Calu3 (cell line): ENCODE results near the gene CAPN15. TPM values are rescaled to one million over a fixed set of nuclear protein-coding genes. Genes with fewer than 3 reads are reported as not detected.

Source experiments
- BruUV-seq: library from RNA; stranded (reverse); fragments of 400-500 nt; replicated peaks from 2 replicates; lab custom pipeline; 2021; lab: Mats Ljungman, UMichigan
- CTCF ChIA-PET: fragments of 300-600 bp; sonication (Branson Sonifier 250); formaldehyde crosslinking; loops from one replicate; lab custom pipeline; 2022; ENCODE audit warnings: antibody characterized with exemption; lab: Charles Lee
- DNase-seq: peaks from one replicate; pipeline ENCODE4 v3.0.0; 2022
- H3K27ac Mint-ChIP-seq: one replicate; pipeline ENCODE4 v1.8.0; 2022; ENCODE audit warnings: mixed read lengths; ENCODE audit not compliant: unreplicated experiment
- H3K27me3 Mint-ChIP-seq: one replicate; pipeline ENCODE4 v1.8.0; 2022; ENCODE audit warnings: mixed read lengths; ENCODE audit not compliant: unreplicated experiment
- H3K36me3 Mint-ChIP-seq: one replicate; pipeline ENCODE4 v1.8.0; 2022; ENCODE audit warnings: mild to moderate bottlenecking, moderate library complexity, mixed read lengths; ENCODE audit not compliant: insufficient read depth, unreplicated experiment
- H3K4me1 Mint-ChIP-seq: one replicate; pipeline ENCODE4 v1.8.0; 2022; ENCODE audit warnings: mild to moderate bottlenecking, low read depth, mixed read lengths; ENCODE audit not compliant: unreplicated experiment
- H3K4me3 Mint-ChIP-seq: one replicate; pipeline ENCODE4 v1.8.0; 2022; ENCODE audit warnings: mild to moderate bottlenecking, low read depth, moderate library complexity, mixed read lengths; ENCODE audit not compliant: unreplicated experiment
- H3K9me3 Mint-ChIP-seq: one replicate; pipeline ENCODE4 v1.8.0; 2022; ENCODE audit warnings: low read depth, mixed read lengths; ENCODE audit not compliant: unreplicated experiment
- CTCF ChIP-seq: fragments of 200-600 bp; IDR thresholded peaks from one replicate; pipeline ENCODE4 v1.8.0; 2022; ENCODE audit warnings: antibody characterized with exemption; ENCODE audit not compliant: unreplicated experiment
- intact Hi-C: fragments of 100-400 bp; cut with micrococcal nuclease; formaldehyde crosslinking; loops from one replicate; pipeline ENCODE4 v1.10.0; 2022; ENCODE audit not compliant: unreplicated experiment
- total RNA-seq: library from RNA; stranded (reverse); gene quantifications from 2 replicates; pipeline ENCODE4 v1.2.3, GENCODE V29; 2022

CAPN15 gene
- total RNA-seq, 1 experiment from 2014 or later = 108 TPM

- H3K4me1 Mint-ChIP-seq = peaks cover 2% of the 10 kb centered on the region
- peaks cover 28% of the 10 kb centered on the region for H3K36me3 Mint-ChIP-seq
- DNase-seq = no peak
- intact Hi-C loops = no loop called here
- H3K9me3 Mint-ChIP-seq = no peaks in the 10 kb centered on the region
- no peaks in the 10 kb centered on the region for H3K27me3 Mint-ChIP-seq
- no TSS peak for BruUV-seq
- H3K27ac Mint-ChIP-seq = no peak overlapping the region
- no peak overlapping the region for H3K4me3 Mint-ChIP-seq
- CTCF ChIA-PET = interaction anchor here (0.6 to 1.2 kb wide), 3 partner anchors 11 to 38 kb away, joined by 3 to 4 read pairs (median 3); no protein-coding TSS in a partner anchor
- TF ChIP-seq CTCF = peak; percentile 7
Observed at GRCh38 chr16:576823-577201, 49.3 kb downstream of the CAPN15 start.

GRCh38 chr16:577796-578195, 50.3 kb downstream of the CAPN15 start:
- intact Hi-C loops = no loop called here
- Mint-ChIP-seq H3K36me3 (peaks cover 37% of the 10 kb centered on the region), H3K4me1 (no peaks in the 10 kb centered on the region), H3K4me3 (no peak overlapping the region), H3K27ac (no peak overlapping the region), H3K27me3 (no peaks in the 10 kb centered on the region), H3K9me3 (no peaks in the 10 kb centered on the region)
- CTCF ChIA-PET = no interaction called here
- BruUV-seq = no TSS peak
- DNase-seq = no peak
- TF ChIP-seq CTCF = no peak

- Mint-ChIP-seq H3K27me3 (no peaks in the 10 kb centered on the region), H3K9me3 (no peaks in the 10 kb centered on the region), H3K27ac (no peak overlapping the region), H3K4me1 (no peaks in the 10 kb centered on the region), H3K4me3 (no peak overlapping the region), H3K36me3 (peaks cover 41% of the 10 kb centered on the region)
- no peak for DNase-seq
- no peak for TF ChIP-seq CTCF
- no TSS peak for BruUV-seq
- intact Hi-C loops = no loop called here
- CTCF ChIA-PET = no interaction called here
Observed at GRCh38 chr16:578232-578869, 50.8 kb downstream of the CAPN15 start.

GRCh38 chr16:578870-579405, 51.4 kb downstream of the CAPN15 start:
- intact Hi-C loops = no loop called here
- no peak for DNase-seq
- H3K36me3 Mint-ChIP-seq = peaks cover 47% of the 10 kb centered on the region
- H3K27ac Mint-ChIP-seq = no peak overlapping the region
- H3K4me3 Mint-ChIP-seq = no peak overlapping the region
- no peaks in the 10 kb centered on the region for H3K27me3 Mint-ChIP-seq
- TF ChIP-seq CTCF = peak; percentile 45
- H3K9me3 Mint-ChIP-seq = no peaks in the 10 kb centered on the region
- no TSS peak for BruUV-seq
- CTCF ChIA-PET = no interaction called here
- no peaks in the 10 kb centered on the region for H3K4me1 Mint-ChIP-seq
